ENCODE data around the gene ZCCHC10.
"Not testable (repeated sequence)": the region's sequence is repeated elsewhere in the genome, so short reads cannot be mapped to it uniquely, and the experiment has no call there.

The ZCCHC10 gene

GRCh38 chr5:133041157-133041784, 14.9 kb upstream of the ZCCHC10 start:
- DNase-seq: no peak

DNA sequence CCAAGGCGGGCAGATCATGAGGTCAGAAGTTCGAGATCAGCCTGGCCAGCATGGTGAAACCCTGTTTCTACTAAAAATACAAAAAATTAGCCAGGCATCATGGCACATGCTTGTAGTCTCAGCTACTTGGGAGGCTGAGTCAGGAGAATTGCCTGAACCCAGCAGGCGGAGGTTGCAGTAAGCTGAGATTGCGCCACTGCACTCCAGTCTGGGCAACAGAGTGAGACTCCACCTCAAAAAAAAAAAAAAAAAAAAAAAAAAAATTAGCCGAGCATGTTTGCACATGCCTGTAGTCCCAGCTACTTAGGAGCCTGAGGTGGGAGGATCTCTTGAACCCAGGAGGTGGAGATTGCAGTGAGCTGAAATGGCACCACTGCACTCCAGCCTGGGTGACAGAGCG, 10.3 kb upstream of the ZCCHC10 start:
- not testable (repeated sequence) for DNase-seq

DNA sequence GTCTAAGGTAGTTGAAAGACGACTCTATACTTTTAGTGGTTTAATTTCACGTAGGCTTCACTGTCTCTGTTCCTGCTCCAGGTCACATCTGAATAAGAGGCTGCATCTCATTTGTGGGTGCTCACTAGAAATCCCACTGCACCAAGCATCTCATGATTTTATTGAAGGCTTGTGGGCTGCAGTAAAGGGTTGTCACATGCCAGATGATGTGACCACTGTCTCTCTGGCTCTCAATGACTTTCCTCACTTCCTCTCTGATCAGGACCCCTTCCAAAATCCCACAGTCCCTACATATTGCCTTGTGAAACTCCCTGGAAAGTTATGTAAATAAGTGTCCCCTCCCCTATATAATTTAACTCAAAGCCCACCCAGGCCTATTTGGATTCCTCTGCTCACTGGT, 8.9 kb upstream of the ZCCHC10 start:
- DNase-seq: no peak

DNA sequence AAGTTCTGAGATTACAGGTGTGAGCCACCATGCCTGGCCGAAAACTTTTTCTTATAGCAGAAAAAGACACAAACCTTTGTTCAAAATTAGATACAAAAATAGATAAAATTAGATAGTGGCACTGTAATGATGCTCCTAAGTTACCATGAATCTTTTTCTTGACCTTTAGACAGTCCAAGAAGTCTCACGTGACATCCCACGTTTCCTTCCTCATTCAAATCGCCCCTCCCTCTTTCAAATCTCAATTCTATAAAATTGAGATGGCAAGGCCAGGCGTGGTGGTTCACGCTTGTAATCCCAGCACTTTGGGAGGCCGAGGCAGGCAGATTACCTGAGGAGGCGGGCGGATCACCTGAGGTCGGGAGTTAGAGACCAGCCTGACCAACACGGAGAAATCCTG, 7.7 kb upstream of the ZCCHC10 start:
- DNase-seq: no peak

GRCh38 chr5:133032852-133033742, 6.7 kb upstream of the ZCCHC10 start:
- DNase-seq: no peak

DNA sequence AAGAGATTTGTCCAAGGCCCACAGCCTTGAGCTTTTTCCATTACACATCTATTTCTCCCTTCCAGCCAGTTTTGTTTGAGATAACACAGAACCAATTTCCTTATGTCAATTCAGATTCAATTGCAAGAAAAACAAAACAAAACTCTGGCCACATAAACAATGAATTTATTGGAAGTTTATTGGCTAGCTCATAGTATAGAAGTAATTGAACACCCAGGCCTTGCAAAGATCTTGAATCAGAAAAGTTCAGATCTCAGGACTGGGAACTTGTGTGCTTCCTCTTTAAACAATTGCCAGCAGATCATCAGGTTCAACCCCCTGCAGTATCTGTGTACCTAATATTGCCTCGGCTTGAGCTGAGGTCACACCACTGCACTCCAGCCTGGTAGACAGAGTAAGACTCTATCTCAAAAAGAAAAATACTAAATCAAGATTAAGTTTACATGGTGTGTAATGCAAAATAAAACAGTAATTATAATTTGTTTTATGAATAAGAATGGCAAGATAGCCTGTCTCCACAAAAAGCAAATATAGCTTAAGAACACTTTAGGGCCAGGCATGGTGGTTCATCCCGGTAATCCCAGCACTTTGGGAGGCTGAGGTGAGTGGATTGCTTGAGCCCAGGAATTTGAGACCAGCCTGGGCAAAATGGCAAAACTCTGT, 4.1 kb upstream of the ZCCHC10 start:
- no peak for DNase-seq

DNA sequence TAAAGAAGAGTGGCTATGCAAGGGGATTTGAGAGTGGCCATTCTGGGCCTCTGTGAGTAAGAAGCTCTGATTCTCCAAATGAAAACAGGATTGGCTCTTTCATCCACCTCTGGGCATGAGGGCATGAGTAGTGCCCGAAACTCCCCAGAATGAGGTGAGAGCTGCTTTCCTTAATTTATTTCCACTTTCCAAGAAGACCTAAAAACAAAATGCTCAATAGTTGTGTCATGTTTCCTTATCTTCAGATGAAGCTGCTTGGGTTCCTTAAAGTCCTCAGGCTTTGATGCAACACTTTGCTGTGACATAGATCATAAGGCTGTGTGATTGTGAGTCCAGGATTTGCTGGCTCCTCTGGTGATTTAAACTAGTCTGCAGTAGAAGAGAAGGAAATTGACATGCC, 3.1 kb upstream of the ZCCHC10 start:
- no peak for DNase-seq

DNA sequence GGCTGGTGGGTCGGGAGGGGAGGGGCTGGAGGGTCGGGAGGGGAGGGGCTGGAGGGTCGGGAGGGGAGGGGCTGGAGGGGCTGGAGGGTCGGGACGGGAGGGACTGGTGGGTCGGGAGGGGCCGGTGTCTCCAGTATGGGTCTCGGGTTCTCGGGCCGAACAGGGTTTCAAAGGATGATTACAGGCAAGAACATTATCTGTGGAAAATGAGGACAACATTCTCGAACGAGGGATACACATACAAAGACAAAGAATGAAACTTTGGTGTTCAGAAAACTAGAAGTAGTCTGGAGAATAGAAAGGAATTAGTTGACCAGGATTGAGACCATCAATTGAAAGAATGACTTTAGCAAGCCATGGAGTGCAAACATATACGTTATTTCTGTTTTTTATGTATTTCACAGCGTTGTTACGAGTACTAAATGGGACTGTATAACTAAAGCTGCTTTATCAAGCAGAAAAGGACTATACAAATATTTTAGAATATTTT, 360 bp upstream of the ZCCHC10 start:
- no peak for DNase-seq

DNA sequence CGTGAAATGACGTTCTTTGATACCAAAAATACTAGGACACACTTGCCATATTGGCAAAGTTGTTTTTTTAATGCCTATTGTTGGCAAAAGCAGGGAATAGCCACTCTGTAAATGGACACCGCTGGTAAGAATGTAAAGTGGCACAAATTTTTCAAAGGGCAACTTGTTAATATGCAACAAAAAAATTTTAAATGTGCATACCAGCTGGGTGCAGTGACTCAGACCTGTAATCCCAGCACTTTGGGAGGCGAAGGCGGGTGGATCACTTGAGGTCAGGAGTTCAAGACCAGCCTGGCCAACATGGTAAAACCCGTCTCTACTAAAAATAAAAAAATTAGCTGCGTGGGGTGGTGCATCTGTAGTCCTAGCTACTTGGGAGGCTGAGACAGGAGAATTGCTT, 6.9 kb downstream of the ZCCHC10 start:
- DNase-seq: not testable (repeated sequence)

DNA sequence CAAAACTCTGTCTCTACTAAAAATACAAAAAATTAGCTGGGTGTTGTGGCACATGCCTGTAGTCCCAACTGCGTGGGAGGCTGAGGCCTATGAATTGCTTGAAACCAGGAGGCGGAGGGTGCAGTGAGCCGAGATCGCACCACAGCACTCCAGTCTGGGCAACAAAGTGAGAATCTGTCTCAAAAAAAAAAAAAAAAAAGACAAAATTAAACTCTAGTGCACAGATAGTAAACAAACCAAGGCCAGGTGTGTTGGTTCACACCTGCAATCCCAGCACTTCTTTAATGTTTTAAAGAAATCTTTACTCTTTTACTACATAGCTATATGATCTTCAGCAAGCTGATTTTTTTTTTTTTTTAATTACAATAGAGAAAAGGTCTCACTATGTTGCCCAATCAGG, 8.4 kb downstream of the ZCCHC10 start:
- DNase-seq: no peak

- DNase-seq: no peak
These were observed 10.9 kb downstream of the ZCCHC10 start for GRCh38 chr5:133015466-133015865.

GRCh38 chr5:133008455-133008854, 17.9 kb downstream of the ZCCHC10 start:
- not testable (repeated sequence) for DNase-seq

DNA sequence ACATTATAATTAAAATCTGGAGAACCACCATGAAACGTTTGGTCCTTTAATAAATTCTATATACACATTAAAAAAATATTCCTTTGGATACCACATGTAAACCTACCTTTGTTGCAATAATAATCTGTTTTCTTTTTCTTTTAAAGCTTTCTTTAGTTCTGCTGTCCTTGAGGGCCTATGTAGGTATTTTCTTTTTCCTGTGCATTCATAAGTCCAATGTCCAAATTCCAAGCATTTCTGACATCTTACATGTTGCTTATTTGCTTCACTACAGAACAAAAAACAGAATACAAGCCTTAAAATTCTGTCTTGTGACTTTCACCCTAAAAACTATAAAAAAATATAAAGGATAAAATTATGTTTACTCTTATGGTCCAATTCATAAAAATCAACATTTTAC, 19.7 kb downstream of the ZCCHC10 start:
- no peak for DNase-seq

GRCh38 chr5:132999246-132999645, 27.1 kb downstream of the ZCCHC10 start:
- no peak for DNase-seq

GRCh38 chr5:132998556-132998955, 27.8 kb downstream of the ZCCHC10 start:
- DNase-seq: no peak

- DNase-seq: no peak
These were observed 30.0 kb downstream of the ZCCHC10 start for GRCh38 chr5:132996307-132996706.

DNA sequence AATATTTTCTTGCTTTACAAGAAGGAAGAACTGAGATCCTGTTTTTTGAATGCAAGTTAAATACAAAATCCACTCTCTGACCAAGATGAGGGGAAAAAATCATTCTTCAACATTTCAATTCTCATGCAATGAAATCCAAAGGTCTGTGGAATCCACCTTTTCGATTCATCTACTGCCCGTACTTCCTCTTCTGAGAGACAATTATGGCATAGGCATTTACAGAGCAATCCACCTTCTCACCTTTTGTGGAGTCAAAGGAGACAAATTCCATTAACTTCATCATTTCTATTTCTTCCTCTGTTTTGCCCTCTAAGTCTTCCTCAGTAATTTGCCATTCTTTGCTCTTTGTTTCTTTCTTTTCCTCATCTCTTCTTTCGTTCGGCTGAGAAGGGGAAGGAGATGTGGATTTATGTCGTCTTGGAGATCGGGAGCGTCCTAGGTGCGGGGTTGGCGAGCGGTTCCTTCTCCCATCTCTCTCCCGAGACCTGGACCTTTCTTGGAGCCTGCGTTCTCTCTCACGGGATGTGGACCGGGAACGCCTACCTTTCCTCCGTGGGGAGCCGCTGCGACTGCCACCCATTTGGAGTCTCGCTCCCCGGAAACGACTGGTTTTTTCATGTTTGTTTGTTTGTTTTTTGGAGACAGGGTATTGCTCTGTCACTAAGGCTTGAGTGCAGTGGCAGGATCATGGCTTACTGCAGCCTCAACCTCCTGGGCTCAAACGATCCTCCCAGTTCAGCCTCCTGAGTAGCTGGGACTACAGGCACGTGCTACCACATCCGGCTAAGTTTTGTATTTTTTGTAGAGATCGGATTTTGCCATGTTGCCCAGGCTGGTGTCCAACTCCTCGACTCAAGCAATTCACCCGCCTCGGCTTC, 38.6 kb downstream of the ZCCHC10 start:
- no peak for DNase-seq

GRCh38 chr5:132982971-132983370, 43.4 kb downstream of the ZCCHC10 start:
- not testable (repeated sequence) for DNase-seq

GRCh38 chr5:132981288-132981687, 45.1 kb downstream of the ZCCHC10 start:
- DNase-seq: no peak

DNA sequence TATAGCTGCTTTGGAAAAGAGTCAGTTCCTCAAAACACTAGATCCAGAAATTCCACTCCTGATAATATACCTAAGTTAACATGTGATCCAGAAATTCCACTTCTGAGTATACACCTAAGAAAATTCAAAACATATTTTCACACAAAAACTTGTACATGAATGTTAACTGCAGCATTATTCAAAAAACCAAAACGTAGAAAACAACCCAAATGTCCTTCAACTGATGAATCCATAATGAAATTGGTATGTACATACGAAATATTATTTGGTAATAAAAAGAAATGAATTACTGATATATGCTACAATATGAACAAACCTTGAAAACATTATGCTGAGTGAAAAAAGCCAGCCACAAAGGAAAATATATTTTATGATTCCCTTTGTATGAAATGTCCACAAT, 46.4 kb downstream of the ZCCHC10 start:
- no peak for DNase-seq

DNA sequence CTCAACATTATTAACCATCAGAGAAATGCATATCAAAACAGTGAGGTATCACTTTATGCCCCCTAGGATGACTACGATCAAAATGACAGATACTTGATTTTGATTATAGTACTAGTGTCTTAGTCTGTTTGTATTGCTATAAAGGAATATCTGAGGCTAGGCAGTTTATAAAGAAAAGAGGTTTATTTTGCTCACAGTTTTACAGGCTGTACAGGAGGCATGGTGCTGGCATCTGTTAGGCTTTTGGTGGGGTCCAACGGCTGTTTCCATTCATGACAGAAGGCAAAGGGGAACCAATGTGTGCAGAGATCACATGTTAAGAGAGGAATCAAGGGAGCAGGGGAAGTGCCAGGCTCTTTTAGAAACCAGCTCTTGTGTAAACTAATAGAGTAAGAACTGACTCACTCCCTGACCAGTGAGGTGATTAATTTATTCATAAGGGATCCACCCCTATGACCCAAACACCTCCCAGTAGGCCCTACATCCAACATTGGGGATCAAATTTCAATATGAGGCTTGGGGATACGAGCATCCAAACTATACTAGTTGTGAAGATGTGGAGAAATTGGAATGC, 46.9 kb downstream of the ZCCHC10 start:
- no peak for DNase-seq

GRCh38 chr5:132976852-132977251, 49.5 kb downstream of the ZCCHC10 start:
- no peak for DNase-seq
